GM10248 (cell line): ENCODE data around the gene GRK7.
"Not testable (repeated sequence)": the region's sequence is repeated elsewhere in the genome, so short reads cannot be mapped to it uniquely, and the experiment has no call there.

Experiments used
- CTCF ChIA-PET: fragments of 300-600 bp; sonication (Branson Sonifier 250); formaldehyde crosslinking; extraction: SDS; loops from one replicate; lab custom pipeline; 2021; ENCODE audit warnings: antibody characterized with exemption; lab: Yijun Ruan, JAX
- POLR2A ChIA-PET: fragments of 350-650 bp; sonication (Branson Sonifier 250); formaldehyde crosslinking; extraction: SDS; loops from one replicate; lab custom pipeline; 2020; ENCODE audit warnings: antibody characterized with exemption; lab: Yijun Ruan, JAX
- DNase-seq: peaks from one replicate; pipeline ENCODE4 v3.0.0; 2012; ENCODE audit errors: extremely low spot score
- TF ChIP-seq, protein P1 (sequence below): IDR thresholded peaks from 2 replicates; pipeline ENCODE4 v1.5.1; 2012; ENCODE audit warnings: mild to moderate bottlenecking, low read depth; ENCODE audit errors: extremely low read depth, missing control alignments, control extremely low read depth

GRK7 gene

DNA sequence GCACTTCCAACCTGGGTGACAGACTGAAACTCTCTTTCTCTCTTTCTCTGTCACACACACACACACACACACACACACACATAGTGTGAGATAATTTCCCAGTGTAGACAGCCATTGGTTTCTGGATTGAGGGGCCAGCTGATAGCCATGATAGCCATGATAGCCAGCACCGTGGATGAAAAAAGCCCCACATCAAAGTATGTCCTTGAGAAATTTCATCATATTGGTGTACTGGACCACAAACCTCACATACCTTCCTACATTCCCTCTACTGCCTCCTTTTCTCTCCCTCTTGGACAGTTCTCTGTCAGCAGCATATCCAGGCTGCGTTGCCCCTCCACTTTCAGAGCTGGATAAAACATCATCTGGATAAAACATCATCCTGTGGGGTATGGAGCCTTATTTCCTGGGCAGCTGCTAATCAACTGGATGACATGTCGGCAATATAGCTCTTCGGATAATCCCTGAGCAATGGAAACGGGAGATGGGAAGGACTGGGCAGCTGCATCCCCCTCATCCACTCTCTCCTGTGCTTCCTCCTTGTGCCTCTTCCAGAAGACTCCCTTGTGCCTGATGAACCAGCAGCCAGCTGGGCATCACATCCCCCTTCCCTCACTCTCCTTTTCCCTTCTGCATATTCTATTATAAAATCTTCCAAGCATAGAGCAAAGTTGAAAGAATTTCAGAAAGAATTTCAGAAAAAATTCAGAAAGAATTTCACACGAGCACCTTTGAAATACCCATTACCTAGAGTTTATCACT lies 39.3 kb downstream of the GRK7 start:
- POLR2A ChIA-PET = no interaction called here

DNA sequence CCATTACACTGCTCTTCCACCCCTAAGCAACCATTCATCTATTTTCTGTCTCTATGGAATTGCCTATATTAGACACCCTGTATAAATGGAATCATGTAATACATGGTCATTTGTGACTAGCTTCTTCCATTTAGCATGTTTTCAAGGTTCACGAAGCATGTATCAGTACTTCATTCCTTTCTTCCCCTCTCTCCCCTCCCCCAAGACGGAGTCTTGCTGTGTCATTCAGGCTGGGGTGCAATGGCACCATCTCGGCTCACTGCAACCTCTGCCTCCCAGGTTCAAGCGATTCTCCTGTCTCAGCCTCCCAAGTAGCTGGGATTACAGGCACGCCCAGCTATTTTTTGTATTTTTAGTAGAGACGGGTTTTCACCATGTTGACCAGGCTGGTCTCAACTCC lies 40.3 kb downstream of the GRK7 start:
- POLR2A ChIA-PET, CTCF ChIA-PET, DNase-seq: not testable (repeated sequence)

More for the DNA sequence above, 39.3 kb downstream of the GRK7 start:
- TF ChIP-seq, protein P1, sequence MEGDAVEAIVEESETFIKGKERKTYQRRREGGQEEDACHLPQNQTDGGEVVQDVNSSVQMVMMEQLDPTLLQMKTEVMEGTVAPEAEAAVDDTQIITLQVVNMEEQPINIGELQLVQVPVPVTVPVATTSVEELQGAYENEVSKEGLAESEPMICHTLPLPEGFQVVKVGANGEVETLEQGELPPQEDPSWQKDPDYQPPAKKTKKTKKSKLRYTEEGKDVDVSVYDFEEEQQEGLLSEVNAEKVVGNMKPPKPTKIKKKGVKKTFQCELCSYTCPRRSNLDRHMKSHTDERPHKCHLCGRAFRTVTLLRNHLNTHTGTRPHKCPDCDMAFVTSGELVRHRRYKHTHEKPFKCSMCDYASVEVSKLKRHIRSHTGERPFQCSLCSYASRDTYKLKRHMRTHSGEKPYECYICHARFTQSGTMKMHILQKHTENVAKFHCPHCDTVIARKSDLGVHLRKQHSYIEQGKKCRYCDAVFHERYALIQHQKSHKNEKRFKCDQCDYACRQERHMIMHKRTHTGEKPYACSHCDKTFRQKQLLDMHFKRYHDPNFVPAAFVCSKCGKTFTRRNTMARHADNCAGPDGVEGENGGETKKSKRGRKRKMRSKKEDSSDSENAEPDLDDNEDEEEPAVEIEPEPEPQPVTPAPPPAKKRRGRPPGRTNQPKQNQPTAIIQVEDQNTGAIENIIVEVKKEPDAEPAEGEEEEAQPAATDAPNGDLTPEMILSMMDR = no peak
- DNase-seq = no peak
- CTCF ChIA-PET = interaction anchor here (1.0 kb wide), 1 partner anchor 14 kb away, joined by 3 read pairs; no protein-coding TSS in a partner anchor

DNA sequence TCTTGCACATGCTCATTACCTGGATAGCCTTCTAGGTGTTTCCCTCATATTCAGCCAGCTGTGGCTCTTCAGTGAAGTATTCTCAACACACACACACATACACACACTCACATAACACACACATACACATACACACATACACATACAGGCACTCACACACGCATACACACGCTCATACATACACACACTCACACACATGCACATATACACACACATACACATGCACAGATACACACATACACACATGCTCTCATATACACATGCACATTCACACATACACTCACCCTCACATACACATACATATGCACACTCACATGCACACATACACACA lies 41.2 kb downstream of the GRK7 start:
- ChIA-PET POLR2A (no interaction called here), CTCF (no interaction called here)
- DNase-seq = no peak
- TF ChIP-seq, protein P1 = no peak

DNA sequence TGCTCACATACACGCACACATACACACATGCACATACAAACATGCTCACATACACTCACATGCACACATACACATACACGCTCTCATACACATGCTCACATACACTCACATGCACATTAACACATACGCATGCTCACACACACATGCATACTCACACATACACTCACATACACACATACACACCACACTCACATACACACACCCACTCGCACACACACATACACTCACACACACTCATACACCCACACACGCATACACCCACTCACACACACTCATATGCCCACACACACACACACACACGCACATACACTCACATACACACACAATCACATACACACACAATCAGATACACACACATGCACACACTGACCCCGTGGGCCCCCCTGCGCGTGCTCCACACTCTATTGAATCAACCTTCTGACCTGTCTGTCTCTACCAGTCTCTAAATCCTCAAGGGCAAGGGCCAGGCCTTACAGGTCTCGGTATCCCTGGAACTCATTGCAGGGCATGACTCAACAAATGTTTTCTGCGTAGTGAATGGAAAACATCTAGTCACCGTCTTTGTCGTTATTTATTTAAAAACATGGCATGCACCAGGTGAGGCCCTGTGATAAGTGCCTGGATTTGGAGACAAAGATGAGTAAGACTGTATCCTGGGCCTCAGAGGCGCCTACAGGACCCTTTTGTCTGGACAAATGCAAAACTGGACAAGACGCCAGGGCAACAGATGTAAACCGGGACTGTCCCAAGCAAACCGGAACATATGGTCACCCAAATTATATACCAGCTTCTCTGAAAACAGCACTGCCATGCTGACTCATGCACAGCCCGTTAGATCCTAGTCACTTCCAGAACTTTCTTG lies 41.8 kb downstream of the GRK7 start:
- ChIA-PET CTCF (no interaction called here), POLR2A (no interaction called here)
- TF ChIP-seq, protein P1 = no peak
- no peak for DNase-seq

DNA sequence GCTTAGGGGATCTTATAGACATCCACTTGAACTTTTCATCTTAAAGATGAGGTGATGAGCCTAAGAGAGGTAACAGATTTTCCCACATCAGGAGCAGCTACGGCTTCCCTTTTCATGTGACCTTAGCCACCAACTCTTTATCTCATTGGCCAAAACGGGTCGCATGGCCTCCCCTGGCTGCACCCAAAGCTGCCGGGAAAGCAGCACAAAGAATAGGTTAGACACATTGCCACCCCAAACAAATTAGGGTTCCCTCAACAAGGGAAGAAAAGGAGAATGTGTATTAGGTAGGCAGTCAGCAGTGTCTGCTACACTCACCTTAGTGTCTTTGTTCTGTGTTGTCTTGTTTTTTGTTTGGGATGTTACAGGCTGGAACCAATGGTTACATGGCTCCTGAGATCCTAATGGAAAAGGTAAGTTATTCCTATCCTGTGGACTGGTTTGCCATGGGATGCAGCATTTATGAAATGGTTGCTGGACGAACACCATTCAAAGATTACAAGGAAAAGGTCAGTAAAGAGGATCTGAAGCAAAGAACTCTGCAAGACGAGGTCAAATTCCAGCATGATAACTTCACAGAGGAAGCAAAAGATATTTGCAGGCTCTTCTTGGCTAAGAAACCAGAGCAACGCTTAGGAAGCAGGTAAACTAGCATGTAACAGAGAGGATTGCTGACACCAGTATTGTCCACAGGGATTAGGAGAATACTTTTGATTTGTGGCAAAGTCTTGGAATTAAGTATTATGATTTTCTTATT lies 44.2 kb downstream of the GRK7 start:
- POLR2A ChIA-PET = no interaction called here
- CTCF ChIA-PET = no interaction called here
- TF ChIP-seq, protein P1 = no peak
- no peak for DNase-seq

DNA sequence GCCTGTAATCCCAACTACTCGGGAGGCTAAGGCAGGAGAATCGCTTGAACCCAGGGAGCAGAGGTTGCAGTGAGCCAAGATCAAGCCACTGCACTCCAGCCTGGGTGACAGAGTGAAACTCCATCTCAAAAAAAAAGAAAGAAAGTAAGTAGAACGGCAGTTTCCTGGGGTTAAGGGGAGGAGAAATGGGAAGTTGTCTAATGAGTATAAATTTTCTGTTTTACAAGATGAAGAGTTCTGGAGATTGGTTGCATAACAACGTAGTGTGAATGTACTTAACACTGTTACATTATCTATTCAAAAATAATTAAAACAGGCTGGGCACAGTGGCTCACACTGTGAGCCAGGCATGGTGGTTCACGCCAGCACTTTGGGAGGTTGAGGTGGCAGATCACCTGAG lies 45.4 kb downstream of the GRK7 start:
- ChIA-PET POLR2A (no interaction called here), CTCF (interaction anchor here (1.2 kb wide), 1 partner anchor 8 kb away, joined by 5 read pairs; no protein-coding TSS in a partner anchor)
- no peak for DNase-seq
- TF ChIP-seq, protein P1 = no peak

DNA sequence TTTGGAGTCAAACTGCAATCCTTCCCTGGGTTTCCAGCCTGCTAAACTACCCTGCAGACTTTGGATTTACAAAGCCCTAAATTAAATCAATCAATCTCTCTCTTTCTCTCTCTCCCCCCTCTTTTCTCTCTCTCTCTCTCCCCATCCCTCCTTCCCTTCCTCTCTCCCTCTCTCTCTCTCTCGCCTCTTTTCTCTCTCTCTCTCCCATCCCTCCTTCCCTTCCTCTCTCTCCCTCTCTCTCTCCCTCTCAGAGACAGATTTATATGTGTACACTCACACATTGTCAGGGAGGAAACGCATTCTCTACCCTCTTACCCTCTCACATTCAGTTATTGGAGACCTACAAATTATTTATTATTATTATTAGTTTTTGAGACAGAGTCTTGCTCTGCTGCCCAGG lies 47.0 kb downstream of the GRK7 start:
- ChIA-PET CTCF (interaction anchor here (1.3 kb wide), 1 partner anchor 11 kb away, joined by 4 read pairs; no protein-coding TSS in a partner anchor), POLR2A (no interaction called here)
- no peak for DNase-seq
- TF ChIP-seq, protein P1 = no peak
